Naive thymus-derived CD8-positive, alpha-beta T cell (primary cell): ENCODE results near the gene RNPEPL1. TPM values are rescaled to one million over a fixed set of nuclear protein-coding genes. Genes with fewer than 3 reads are reported as not detected.
A peak's percentile ranks its signal among the peaks of the same experiment; 100 is the strongest.

Experiments used
- ATAC-seq, 2 donors: fragments of 150-1000 bp; cut with Tn5 transposase in 1 of 2; sonication (Bioruptor Pico), chemical (Tn5 transposase) in 1 of 2; 1 replicate in 1 of 2; 2 replicates in 1 of 2; pipeline ENCODE4 v1.10.0; 2021; ENCODE audit warnings: mild to moderate bottlenecking in 2 of 2, moderate library complexity in 2 of 2
- POLR2A ChIA-PET: fragments of 350-600 bp; sonication (Branson Sonifier 250); formaldehyde crosslinking; loops from one replicate; lab custom pipeline; 2021; ENCODE audit warnings: antibody characterized with exemption; lab: Charles Lee
- DNase-seq, 10 donors: peaks; one replicate each; pipeline versions ENCODE4 v3.0.0 to v3.0.0-alpha.2; 2020 to 2022
- H3K27ac Mint-ChIP-seq, 10 donors: one replicate each; pipeline ENCODE4 v1.8.0; 2020 to 2022; ENCODE audit warnings: mild to moderate bottlenecking in 10 of 10, mixed read lengths in 10 of 10, moderate library complexity in 4 of 10, inconsistent platforms in 1 of 10
- H3K27me3 Mint-ChIP-seq, 5 donors: one replicate each; pipeline ENCODE4 v1.8.0; 2021 to 2022; ENCODE audit warnings: mixed read lengths in 5 of 5
- H3K36me3 Mint-ChIP-seq, 3 donors: one replicate each; pipeline ENCODE4 v1.8.0; 2020 to 2022; ENCODE audit warnings: mixed read lengths in 3 of 3, mild to moderate bottlenecking in 2 of 3, inconsistent platforms in 1 of 3
- H3K4me1 Mint-ChIP-seq, 4 donors: one replicate each; pipeline ENCODE4 v1.8.0; 2021 to 2022; ENCODE audit warnings: mixed read lengths in 4 of 4
- H3K4me3 Mint-ChIP-seq, 10 donors: one replicate each; pipeline ENCODE4 v1.8.0; 2020 to 2022; ENCODE audit warnings: mild to moderate bottlenecking in 10 of 10, mixed read lengths in 10 of 10, moderate library complexity in 6 of 10, inconsistent platforms in 1 of 10
- H3K9me3 Mint-ChIP-seq, 9 donors: one replicate each; pipeline ENCODE4 v1.8.0; 2020 to 2022; ENCODE audit warnings: mixed read lengths in 9 of 9, mild to moderate bottlenecking in 3 of 9, inconsistent platforms in 1 of 9, moderate library complexity in 1 of 9
- polyA plus RNA-seq, 3 donors: library from polyadenylated mRNA; unstranded; fragments of 300-500 nt; fragmentation: Illumina TruSeq; gene quantifications; one replicate each; pipeline ENCODE4 v1.2.3, GENCODE V29; 2021
- total RNA-seq, 8 experiments: library from RNA in 2 of 8; stranded (reverse) in 2 of 8; gene quantifications; one replicate each; pipeline ENCODE4 v1.2.3 and lab custom pipeline; 2021 to 2026

Gene RNPEPL1
- total and polyA plus RNA-seq, 5 experiments from 2014 or later, result 17.8 to 123 (median 67.0) TPM

- H3K4me3 Mint-ChIP-seq, result no peak overlapping the region
- peaks cover 0 to 7% (median under 1%) of the 10 kb centered on the region in 4 donors for H3K4me1 Mint-ChIP-seq
- peak in 1 of 10 donors; percentile 59 for DNase-seq
- H3K36me3 Mint-ChIP-seq, result peaks cover 0 to 16% (median 0%) of the 10 kb centered on the region in 3 donors
- POLR2A ChIA-PET, result no interaction called here
- H3K27ac Mint-ChIP-seq, result no peak overlapping the region
- no peak for ATAC-seq
- no peaks in the 10 kb centered on the region for H3K27me3 Mint-ChIP-seq
- no peaks in the 10 kb centered on the region for H3K9me3 Mint-ChIP-seq
These were observed 30.1 kb downstream of the RNPEPL1 start for GRCh38 chr2:240598311-240598911.

- Mint-ChIP-seq H3K9me3 (no peaks in the 10 kb centered on the region), H3K27me3 (no peaks in the 10 kb centered on the region), H3K36me3 (peaks cover 0 to 16% (median 0%) of the 10 kb centered on the region in 3 donors), H3K4me1 (peaks cover 0 to 7% (median under 1%) of the 10 kb centered on the region in 4 donors), H3K4me3 (no peak overlapping the region), H3K27ac (peak overlapping the region in 3 of 10 donors; percentile 33 to 88 (median 78))
- DNase-seq (peak in 1 of 10 donors; percentile 46), ATAC-seq (no peak)
- POLR2A ChIA-PET, result no interaction called here
These were observed 30.9 kb downstream of the RNPEPL1 start for GRCh38 chr2:240599141-240599583.

DNA sequence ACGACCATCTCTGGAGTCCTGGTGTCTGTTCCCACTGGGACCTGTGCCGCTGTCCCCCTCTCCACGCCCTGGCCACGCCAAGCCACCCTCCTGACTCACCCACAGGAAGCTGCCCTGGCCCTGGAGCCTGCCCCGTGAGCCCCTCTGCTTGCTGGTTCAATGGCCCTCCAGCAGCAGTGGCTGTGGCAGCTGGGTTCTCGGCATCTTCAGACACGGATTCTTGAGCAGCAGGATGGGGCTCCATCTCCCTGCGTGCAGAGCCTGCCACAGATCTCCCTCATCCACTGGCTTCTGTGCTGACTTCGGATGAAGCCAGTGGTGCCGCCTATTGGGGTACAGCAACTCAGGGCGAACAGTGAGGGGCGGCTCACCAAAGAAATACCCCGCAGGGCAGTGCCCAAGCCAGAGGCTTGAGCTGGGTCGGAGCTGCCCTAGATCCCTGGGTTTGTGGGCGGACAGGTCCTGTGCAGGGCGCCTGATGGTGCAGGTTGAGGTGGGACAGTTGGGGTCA, 32.2 kb downstream of the RNPEPL1 start:
- Mint-ChIP-seq H3K4me1 (peaks cover 2 to 8% (median 5%) of the 10 kb centered on the region in 4 donors), H3K27ac (peak overlapping the region in 2 of 10 donors; percentile 46 to 74), H3K4me3 (no peak overlapping the region), H3K36me3 (peaks cover 0 to 16% (median 0%) of the 10 kb centered on the region in 3 donors), H3K27me3 (no peaks in the 10 kb centered on the region), H3K9me3 (no peaks in the 10 kb centered on the region)
- DNase-seq (peak in 1 of 10 donors; percentile 59), ATAC-seq (no peak)
- POLR2A ChIA-PET, result no interaction called here

DNA sequence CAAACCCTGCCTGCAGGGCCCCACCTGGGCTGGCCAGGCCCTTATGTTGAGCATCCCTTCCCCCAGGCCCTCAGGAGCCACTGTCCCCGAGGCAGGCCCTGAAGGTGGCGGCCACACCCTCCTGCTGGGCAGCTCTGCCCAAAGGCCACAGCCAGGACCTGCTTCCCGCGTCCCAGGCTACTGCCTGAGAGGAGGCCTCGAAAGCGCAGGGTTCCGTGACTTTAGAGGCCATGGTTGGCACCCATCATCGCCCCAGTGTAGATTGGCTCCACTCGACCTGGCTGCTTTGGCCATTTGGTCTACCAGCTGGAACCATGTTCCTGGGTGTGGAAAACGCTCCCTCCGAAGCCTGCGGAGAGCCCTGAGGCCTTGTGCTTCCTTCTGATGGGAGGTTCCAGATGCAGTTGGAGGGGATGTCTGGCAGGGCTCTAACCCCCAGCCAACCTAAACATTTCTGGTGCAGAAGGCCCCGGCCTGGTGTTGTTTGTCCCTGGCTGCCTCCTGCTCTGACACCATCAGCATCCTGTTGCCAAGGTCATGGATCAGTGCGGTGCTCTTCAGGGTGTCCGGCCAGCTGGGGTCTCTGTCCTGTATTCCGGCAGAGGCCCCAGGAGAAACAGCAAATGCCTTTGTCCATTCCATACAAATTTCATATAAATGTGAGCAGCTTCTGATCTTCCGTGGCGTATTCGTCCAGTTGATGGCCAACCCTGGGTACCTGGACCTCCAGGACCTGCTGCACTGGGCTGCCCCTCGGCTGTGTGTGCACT, 33.0 kb downstream of the RNPEPL1 start:
- Mint-ChIP-seq H3K27ac (peak overlapping the region in 4 of 10 donors; percentile 19 to 79 (median 56)), H3K9me3 (no peaks in the 10 kb centered on the region), H3K36me3 (peaks cover 0 to 12% (median 0%) of the 10 kb centered on the region in 3 donors), H3K27me3 (no peaks in the 10 kb centered on the region), H3K4me3 (no peak overlapping the region), H3K4me1 (peaks cover 2 to 6% (median 4%) of the 10 kb centered on the region in 4 donors)
- DNase-seq (peak in 1 of 10 donors; percentile 56), ATAC-seq (no peak)
- POLR2A ChIA-PET, result no interaction called here

GRCh38 chr2:240601831-240602160, 33.5 kb downstream of the RNPEPL1 start:
- Mint-ChIP-seq H3K9me3 (no peaks in the 10 kb centered on the region), H3K36me3 (peaks cover 0 to 13% (median 0%) of the 10 kb centered on the region in 3 donors), H3K27ac (peak overlapping the region in 3 of 10 donors; percentile 19 to 79 (median 41)), H3K4me3 (no peak overlapping the region), H3K27me3 (no peaks in the 10 kb centered on the region), H3K4me1 (peaks cover 2 to 6% (median 4%) of the 10 kb centered on the region in 4 donors)
- DNase-seq (peak in 1 of 10 donors; percentile 18), ATAC-seq (no peak)
- POLR2A ChIA-PET, result no interaction called here

DNA sequence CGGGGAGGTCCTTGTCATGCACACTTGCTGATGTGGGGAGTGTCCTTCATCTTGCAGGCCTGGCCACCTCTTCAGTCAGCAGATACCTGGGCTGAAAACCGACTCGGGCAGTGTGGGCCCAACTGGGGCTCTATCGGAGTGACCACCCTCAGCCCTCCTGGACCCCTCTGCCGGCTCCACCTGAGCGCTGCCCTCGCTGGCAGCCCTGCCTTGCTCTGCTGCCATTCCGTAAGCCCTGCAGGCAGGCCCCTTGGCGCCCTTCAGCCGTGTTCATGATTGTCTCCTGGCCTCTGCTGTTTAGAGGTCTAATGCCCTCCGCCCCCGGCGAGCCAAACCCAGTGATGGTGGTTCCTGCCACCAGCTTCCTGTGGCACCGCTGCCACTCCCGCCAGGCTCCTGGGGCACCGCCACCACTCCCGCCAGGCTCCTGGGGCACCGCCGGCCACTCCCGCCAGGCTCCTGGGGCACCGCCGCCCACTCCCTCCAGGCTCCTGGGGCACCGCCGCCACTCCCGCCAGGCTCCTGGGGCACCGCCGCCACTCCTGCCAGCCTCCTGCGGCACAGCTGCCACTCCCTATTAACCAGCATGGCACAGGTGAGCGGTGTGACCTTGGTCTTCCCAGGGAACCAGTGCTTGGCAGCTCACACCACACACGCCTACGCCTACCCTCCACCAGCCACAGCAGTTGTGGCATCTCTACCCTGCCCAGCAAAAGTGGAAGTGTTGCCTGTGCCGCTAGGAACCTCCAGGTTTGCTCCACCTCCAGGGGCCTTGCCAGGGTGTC, 34.2 kb downstream of the RNPEPL1 start:
- POLR2A ChIA-PET, result no interaction called here
- ATAC-seq (no peak), DNase-seq (peak in 1 of 10 donors; percentile 54)
- H3K27ac Mint-ChIP-seq, result peak overlapping the region in 1 of 10 donors; percentile 19
- no peaks in the 10 kb centered on the region for H3K27me3 Mint-ChIP-seq
- no peaks in the 10 kb centered on the region for H3K9me3 Mint-ChIP-seq
- no peak overlapping the region for H3K4me3 Mint-ChIP-seq
- peaks cover 0 to 11% (median 0%) of the 10 kb centered on the region in 3 donors for H3K36me3 Mint-ChIP-seq
- H3K4me1 Mint-ChIP-seq, result peaks cover 2 to 6% (median 4%) of the 10 kb centered on the region in 4 donors

- H3K27ac Mint-ChIP-seq, result peak overlapping the region in 3 of 10 donors; percentile 56 to 79 (median 69)
- peaks cover 2 to 6% (median 4%) of the 10 kb centered on the region in 4 donors for H3K4me1 Mint-ChIP-seq
- no peaks in the 10 kb centered on the region for H3K9me3 Mint-ChIP-seq
- H3K4me3 Mint-ChIP-seq, result no peak overlapping the region
- DNase-seq, result peak in 1 of 10 donors; percentile 42
- H3K36me3 Mint-ChIP-seq, result peaks cover 0 to 11% (median 0%) of the 10 kb centered on the region in 3 donors
- no peak for ATAC-seq
- POLR2A ChIA-PET, result no interaction called here
- H3K27me3 Mint-ChIP-seq, result no peaks in the 10 kb centered on the region
These were observed 35.0 kb downstream of the RNPEPL1 start for GRCh38 chr2:240603081-240603835.

- no peaks in the 10 kb centered on the region for H3K27me3 Mint-ChIP-seq
- peaks cover 0 to 11% (median 0%) of the 10 kb centered on the region in 3 donors for H3K36me3 Mint-ChIP-seq
- peak in 1 of 10 donors; percentile 52 for DNase-seq
- H3K4me1 Mint-ChIP-seq, result peaks cover 2 to 6% (median 4%) of the 10 kb centered on the region in 4 donors
- no peaks in the 10 kb centered on the region for H3K9me3 Mint-ChIP-seq
- H3K4me3 Mint-ChIP-seq, result no peak overlapping the region
- POLR2A ChIA-PET, result interaction anchor here (0.6 to 1.3 kb wide), 2 partner anchors 17 to 1054 kb away, joined by 4 to 6 read pairs; partner anchors contain the start of gene CAPN10
- H3K27ac Mint-ChIP-seq, result no peak overlapping the region
- ATAC-seq, result no peak
These were observed 35.6 kb downstream of the RNPEPL1 start for GRCh38 chr2:240603846-240604245.

- Mint-ChIP-seq H3K36me3 (peaks cover 0 to 8% (median 0%) of the 10 kb centered on the region in 3 donors), H3K27me3 (no peaks in the 10 kb centered on the region), H3K9me3 (no peaks in the 10 kb centered on the region), H3K4me1 (peaks cover 2 to 5% (median 3%) of the 10 kb centered on the region in 4 donors), H3K4me3 (no peak overlapping the region), H3K27ac (peak overlapping the region in 7 of 10 donors; percentile 2 to 86 (median 44))
- POLR2A ChIA-PET, result interaction anchor here (0.6 to 1.3 kb wide), 2 partner anchors 18 to 1053 kb away, joined by 4 to 6 read pairs; partner anchors contain the start of gene CAPN10
- DNase-seq (no peak), ATAC-seq (no peak)
These were observed 36.1 kb downstream of the RNPEPL1 start for GRCh38 chr2:240604291-240604938.

- POLR2A ChIA-PET, result interaction anchor here (1.3 kb wide), 1 partner anchor 19 kb away, joined by 4 read pairs; the partner anchor contains the start of gene CAPN10
- peaks cover 0 to 5% (median 0%) of the 10 kb centered on the region in 3 donors for H3K36me3 Mint-ChIP-seq
- H3K4me1 Mint-ChIP-seq, result peaks cover 2 to 5% (median 3%) of the 10 kb centered on the region in 4 donors
- H3K27ac Mint-ChIP-seq, result peak overlapping the region in 6 of 10 donors; percentile 2 to 86 (median 48)
- no peaks in the 10 kb centered on the region for H3K9me3 Mint-ChIP-seq
- DNase-seq (peak in 1 of 10 donors; percentile 41), ATAC-seq (no peak)
- no peaks in the 10 kb centered on the region for H3K27me3 Mint-ChIP-seq
- no peak overlapping the region for H3K4me3 Mint-ChIP-seq
These were observed 36.8 kb downstream of the RNPEPL1 start for GRCh38 chr2:240604939-240605716.
